AG10803 (cell line): ENCODE data around the gene SDHAF4.
"Not testable (repeated sequence)": the region's sequence is repeated elsewhere in the genome, so short reads cannot be mapped to it uniquely, and the experiment has no call there.

Experiments used
- DNase-seq: peaks from one replicate; pipeline ENCODE4 v3.0.0; 2010; ENCODE audit warnings: low read depth
- H3K4me3 ChIP-seq: 2 replicates; pipeline ENCODE4 v1.5.1; 2011; ENCODE audit warnings: mild to moderate bottlenecking, low read length, control low read depth
- CTCF ChIP-seq: conservative IDR thresholded peaks from 2 replicates; pipeline ENCODE4 v1.5.1; 2011; ENCODE audit warnings: mild to moderate bottlenecking, low read length, control low read depth, inconsistent platforms

SDHAF4 gene

GRCh38 chr6:70557998-70558397 is 8.7 kb upstream of the SDHAF4 start:
- TF ChIP-seq CTCF: no peak
- DNase-seq: no peak
- H3K4me3 ChIP-seq: no peak overlapping the region

- H3K4me3 ChIP-seq, DNase-seq: not testable (repeated sequence)
These were observed 4.3 kb upstream of the SDHAF4 start for GRCh38 chr6:70562401-70562800.

GRCh38 chr6:70563530-70563929 is 3.2 kb upstream of the SDHAF4 start:
- peak; percentile 49 for DNase-seq
- TF ChIP-seq CTCF: no peak
- H3K4me3 ChIP-seq: no peak overlapping the region

- no peak for TF ChIP-seq CTCF
- DNase-seq: no peak
- no peak overlapping the region for H3K4me3 ChIP-seq
These were observed 7.9 kb downstream of the SDHAF4 start for GRCh38 chr6:70574643-70575042.

GRCh38 chr6:70575899-70576495 is 9.3 kb downstream of the SDHAF4 start:
- DNase-seq: no peak
- no peak for TF ChIP-seq CTCF
- no peak overlapping the region for H3K4me3 ChIP-seq

GRCh38 chr6:70586114-70586513 is 19.4 kb downstream of the SDHAF4 start:
- H3K4me3 ChIP-seq: no peak overlapping the region
- no peak for TF ChIP-seq CTCF
- no peak for DNase-seq

GRCh38 chr6:70590400-70590799 is 23.7 kb downstream of the SDHAF4 start:
- no peak overlapping the region for H3K4me3 ChIP-seq
- no peak for TF ChIP-seq CTCF
- DNase-seq: no peak
